ENCODE measurements around the gene WEE2.
"Not testable (repeated sequence)": the region's sequence is repeated elsewhere in the genome, so short reads cannot be mapped to it uniquely, and the experiment has no call there.

WEE2 gene

GRCh38 chr7:141708351-141708750, at the start of gene WEE2:
TSS of gene WEE2 (plus strand) at chr7:141708353. CDS start at chr7:141708759, 406 bp downstream.
- DNase-seq (ENCODE audit: low read depth), result no peak

- DNase-seq (ENCODE audit: low read depth), result no peak
Observed at GRCh38 chr7:141659501-141659900, 48.7 kb upstream of the WEE2 start.

GRCh38 chr7:141660259-141660658, 47.9 kb upstream of the WEE2 start:
- no peak for DNase-seq (ENCODE audit: low read depth)

GRCh38 chr7:141663081-141663849, 44.9 kb upstream of the WEE2 start:
- DNase-seq (ENCODE audit: low read depth), result no peak

- DNase-seq (ENCODE audit: low read depth), result no peak
Observed at GRCh38 chr7:141664450-141664849, 43.7 kb upstream of the WEE2 start.

- DNase-seq (ENCODE audit: low read depth), result no peak
Observed at GRCh38 chr7:141665208-141666035, 42.7 kb upstream of the WEE2 start.

- DNase-seq (ENCODE audit: low read depth), result no peak
Observed at GRCh38 chr7:141666071-141666470, 42.1 kb upstream of the WEE2 start.

GRCh38 chr7:141668853-141669252, 39.3 kb upstream of the WEE2 start:
- DNase-seq (ENCODE audit: low read depth), result no peak

- no peak for DNase-seq (ENCODE audit: low read depth)
Observed at GRCh38 chr7:141671705-141672496, 36.3 kb upstream of the WEE2 start.

GRCh38 chr7:141673346-141673745, 34.8 kb upstream of the WEE2 start:
- no peak for DNase-seq (ENCODE audit: low read depth)

GRCh38 chr7:141674171-141674671, 33.9 kb upstream of the WEE2 start:
- DNase-seq (ENCODE audit: low read depth), result no peak

- no peak for DNase-seq (ENCODE audit: low read depth)
Observed at GRCh38 chr7:141674702-141675101, 33.5 kb upstream of the WEE2 start.

- no peak for DNase-seq (ENCODE audit: low read depth)
Observed at GRCh38 chr7:141675436-141676215, 32.5 kb upstream of the WEE2 start.

- DNase-seq (ENCODE audit: low read depth), result no peak
Observed at GRCh38 chr7:141676618-141677017, 31.5 kb upstream of the WEE2 start.

GRCh38 chr7:141679014-141679413, 29.1 kb upstream of the WEE2 start:
- DNase-seq (ENCODE audit: low read depth), result no peak

- peak; percentile 52 for DNase-seq (ENCODE audit: low read depth)
Observed at GRCh38 chr7:141685285-141686023, 22.7 kb upstream of the WEE2 start.

- DNase-seq (ENCODE audit: low read depth), result no peak
Observed at GRCh38 chr7:141686074-141686473, 22.1 kb upstream of the WEE2 start.

GRCh38 chr7:141686670-141687069, 21.5 kb upstream of the WEE2 start:
- DNase-seq (ENCODE audit: low read depth), result no peak

- DNase-seq (ENCODE audit: low read depth), result no peak
Observed at GRCh38 chr7:141688043-141688442, 20.1 kb upstream of the WEE2 start.

- not testable (repeated sequence) for DNase-seq (ENCODE audit: low read depth)
Observed at GRCh38 chr7:141689072-141689825, 18.9 kb upstream of the WEE2 start.
